SK-N-MC (cell line): ENCODE results near the gene LLGL1.

Experiments
- DNase-seq: peaks from one replicate; pipeline ENCODE4 v3.0.0-alpha.2; 2011; ENCODE audit warnings: low read depth, low spot score
- H3K27ac ChIP-seq: fragments of 200-600 bp; sonication (generic); 2 replicates; pipeline ENCODE4 v1.5.1; 2016; ENCODE audit warnings: mixed run types
- H3K36me3 ChIP-seq: fragments of 200-600 bp; sonication (generic); 2 replicates; pipeline ENCODE4 v1.6.1; 2017; ENCODE audit warnings: antibody characterized with exemption, low read length, mixed read lengths; ENCODE audit not compliant: insufficient read depth
- H3K4me3 ChIP-seq: fragments of 200-600 bp; sonication (generic); 2 replicates; pipeline ENCODE4 v1.5.1; 2016
- H3K9ac ChIP-seq: fragments of 200-600 bp; sonication (generic); 2 replicates; pipeline ENCODE4 v1.8.0; 2017; ENCODE audit warnings: mixed run types, mixed read lengths; ENCODE audit not compliant: insufficient read length
- H3K9me3 ChIP-seq: fragments of 200-600 bp; sonication (generic); 2 replicates; pipeline ENCODE4 v1.6.1; 2017; ENCODE audit warnings: low read depth, mild to moderate bottlenecking, antibody characterized with exemption, low read length, moderate library complexity, mixed read lengths
- EZH2 ChIP-seq: fragments of 200-600 bp; sonication (generic); IDR thresholded peaks from one replicate; pipeline ENCODE4 v1.6.1; 2017; ENCODE audit warnings: antibody characterized with exemption
- FOXP2 ChIP-seq: optimal IDR thresholded peaks from 2 replicates; pipeline ENCODE3; 2011; ENCODE audit warnings: mild to moderate bottlenecking, moderate library complexity; ENCODE audit not compliant: insufficient read depth; ENCODE audit errors: extremely low read length, control extremely low read depth
- POLR2AphosphoS5 ChIP-seq: IDR thresholded peaks from 2 replicates; pipeline ENCODE4 v1.6.1; 2012; ENCODE audit warnings: mild to moderate bottlenecking, low read depth, low read length, borderline replicate concordance

The LLGL1 gene

GRCh38 chr17:18241229-18241871 lies 15.9 kb downstream of the LLGL1 start:
- Histone ChIP-seq H3K9ac (no peak overlapping the region), H3K4me3 (no peak overlapping the region), H3K27ac (no peak overlapping the region), H3K36me3 (peaks cover 10% of the 10 kb centered on the region), H3K9me3 (no peaks in the 10 kb centered on the region)
- DNase-seq: no peak
- TF ChIP-seq POLR2AphosphoS5 (no peak), EZH2 (no peak), FOXP2 (no peak)

- H3K4me3 ChIP-seq: no peak overlapping the region
- no peak overlapping the region for H3K27ac ChIP-seq
- no peaks in the 10 kb centered on the region for H3K9me3 ChIP-seq
- peaks cover 10% of the 10 kb centered on the region for H3K36me3 ChIP-seq
- no peak overlapping the region for H3K9ac ChIP-seq
- TF ChIP-seq POLR2AphosphoS5 (no peak), EZH2 (no peak), FOXP2 (no peak)
- DNase-seq: no peak
Observed at GRCh38 chr17:18245038-18245776, 19.8 kb downstream of the LLGL1 start.

GRCh38 chr17:18246109-18246725 lies 20.8 kb downstream of the LLGL1 start:
- no peak overlapping the region for H3K4me3 ChIP-seq
- TF ChIP-seq POLR2AphosphoS5: no peak
- no peak for TF ChIP-seq EZH2
- TF ChIP-seq FOXP2: no peak
- H3K36me3 ChIP-seq: peaks cover 10% of the 10 kb centered on the region
- no peaks in the 10 kb centered on the region for H3K9me3 ChIP-seq
- no peak overlapping the region for H3K9ac ChIP-seq
- DNase-seq: no peak
- H3K27ac ChIP-seq: no peak overlapping the region

GRCh38 chr17:18246880-18247612 lies 21.6 kb downstream of the LLGL1 start:
- peaks cover 10% of the 10 kb centered on the region for H3K36me3 ChIP-seq
- H3K27ac ChIP-seq: no peak overlapping the region
- H3K4me3 ChIP-seq: no peak overlapping the region
- H3K9me3 ChIP-seq: no peaks in the 10 kb centered on the region
- H3K9ac ChIP-seq: no peak overlapping the region
- no peak for DNase-seq
- TF ChIP-seq EZH2 (no peak), POLR2AphosphoS5 (no peak), FOXP2 (no peak)

- peaks cover 10% of the 10 kb centered on the region for H3K36me3 ChIP-seq
Observed at GRCh38 chr17:18247613-18248001, 22.2 kb downstream of the LLGL1 start.

GRCh38 chr17:18248300-18248731 lies 22.9 kb downstream of the LLGL1 start:
- TF ChIP-seq EZH2: no peak
- no peak for TF ChIP-seq FOXP2
- no peak for TF ChIP-seq POLR2AphosphoS5
- no peak for DNase-seq
- H3K9me3 ChIP-seq: no peaks in the 10 kb centered on the region
- no peak overlapping the region for H3K4me3 ChIP-seq
- H3K27ac ChIP-seq: no peak overlapping the region
- H3K36me3 ChIP-seq: peaks cover 10% of the 10 kb centered on the region
- H3K9ac ChIP-seq: no peak overlapping the region

More at GRCh38 chr17:18247613-18248001, 22.2 kb downstream of the LLGL1 start:
- H3K9ac ChIP-seq: no peak overlapping the region
- H3K9me3 ChIP-seq: no peaks in the 10 kb centered on the region
- no peak overlapping the region for H3K4me3 ChIP-seq
- H3K27ac ChIP-seq: no peak overlapping the region
- TF ChIP-seq FOXP2 (no peak), POLR2AphosphoS5 (no peak), EZH2 (no peak)
- DNase-seq: no peak

- H3K27ac ChIP-seq: no peak overlapping the region
- peaks cover 10% of the 10 kb centered on the region for H3K36me3 ChIP-seq
- DNase-seq: no peak
Observed at GRCh38 chr17:18248811-18249210, 23.4 kb downstream of the LLGL1 start.

GRCh38 chr17:18250259-18250658 lies 24.8 kb downstream of the LLGL1 start:
- no peak for TF ChIP-seq FOXP2
- no peak for TF ChIP-seq POLR2AphosphoS5
- TF ChIP-seq EZH2: no peak
- peaks cover 5% of the 10 kb centered on the region for H3K36me3 ChIP-seq
- H3K27ac ChIP-seq: no peak overlapping the region
- H3K4me3 ChIP-seq: no peak overlapping the region
- DNase-seq: no peak
- H3K9me3 ChIP-seq: no peaks in the 10 kb centered on the region
- H3K9ac ChIP-seq: no peak overlapping the region

More at GRCh38 chr17:18248811-18249210, 23.4 kb downstream of the LLGL1 start:
- H3K9me3 ChIP-seq: no peaks in the 10 kb centered on the region
- no peak overlapping the region for H3K4me3 ChIP-seq
- TF ChIP-seq EZH2 (no peak), POLR2AphosphoS5 (no peak), FOXP2 (no peak)
- H3K9ac ChIP-seq: no peak overlapping the region
